ENCODE data around the gene C19orf81. TPM values are rescaled to one million over a fixed set of nuclear protein-coding genes. Genes with fewer than 3 reads are reported as not detected.

C19orf81 gene
- total and polyA plus RNA-seq, 2 of the 4 experiments (the other 2 are of a cell fraction) = 0.31 TPM; not detected in 1

GRCh38 chr19:50638600-50638999, 10.6 kb upstream of the C19orf81 start:
- H3K18ac ChIP-seq (ENCODE audit: low read depth, low read length) = no peak overlapping the region
- H4K8ac ChIP-seq (ENCODE audit: low read depth in 2 of 2, low read length in 2 of 2) = no peak overlapping the region
- H3K27ac ChIP-seq (ENCODE audit: insufficient read depth, low read length) = no peak overlapping the region
- H3K56ac ChIP-seq (ENCODE audit: extremely low read depth, insufficient read depth, low read length) = no peak overlapping the region
- H3K27me3 ChIP-seq (ENCODE audit: control insufficient read depth, insufficient read depth, low read length) = peaks cover 34% of the 10 kb centered on the region
- no peak overlapping the region for H2AK9ac ChIP-seq (replicated peaks; ENCODE audit: low read depth, low read length, poor library complexity)
- no peak overlapping the region for H2BK5ac ChIP-seq (ENCODE audit: low read depth, low read length, poor library complexity, severe bottlenecking)
- no peak overlapping the region for H2BK20ac ChIP-seq (ENCODE audit: low read depth, low read length)
- WGBS, 2 experiments (ENCODE audit: extremely low coverage in 2 of 2, insufficient read length in 1 of 2) = 43% methylated on average over 9 of the region's 10 CpGs; no CpG with 5 or more reads in 1 of the 2 experiments
- H3K4me3 ChIP-seq (ENCODE audit: insufficient read depth, low read depth, low read length) = no peak overlapping the region
- H2AK5ac ChIP-seq (ENCODE audit: low read depth, low read length) = no peak overlapping the region
- in situ Hi-C loops (cut with MboI; ENCODE audit: low sequenced_read_pairs) (no loop called here), dilution Hi-C loops (cut with HindIII; ENCODE audit: low sequenced_read_pairs, unreplicated experiment) (no loop called here), intact Hi-C loops (cut with micrococcal nuclease) (no loop called here)
- ChIA-PET CTCF (no interaction called here), POLR2A (ENCODE audit: unreplicated experiment) (no interaction called here)
- no peak overlapping the region for H3K14ac ChIP-seq (replicated peaks; ENCODE audit: low read depth, low read length)
- BruUV-seq (replicated peaks) = no TSS peak
- H3K9me1 ChIP-seq (ENCODE audit: insufficient read depth, low read length) = no peaks in the 10 kb centered on the region
- no peak overlapping the region for H3K4me2 ChIP-seq (ENCODE audit: low read depth, low read length)
- peaks cover 7% of the 10 kb centered on the region for H3K9me3 ChIP-seq (ENCODE audit: control insufficient read depth, insufficient read depth, low read length)
- no peak overlapping the region for H2AFZ ChIP-seq (replicated peaks; ENCODE audit: low read length, poor library complexity)
- TF ChIP-seq MAZ (IDR thresholded peaks at IDR 0.05; ENCODE audit: borderline replicate concordance, low read depth, low read length) = no peak
- TF ChIP-seq POLR2A (IDR thresholded peaks at IDR 0.05; ENCODE audit: low read depth, low read length) = no peak
- TF ChIP-seq BHLHE40 (IDR thresholded peaks at IDR 0.05; ENCODE audit: low read depth, low read length) = no peak
- no peak for TF ChIP-seq ELK1 (IDR thresholded peaks at IDR 0.05; ENCODE audit: borderline replicate concordance, low read depth, low read length)
- no peak for TF ChIP-seq RCOR1 (IDR thresholded peaks at IDR 0.05; ENCODE audit: insufficient replicate concordance, low read length)
- no peak for TF ChIP-seq RFX5 (IDR thresholded peaks at IDR 0.05; ENCODE audit: low read depth, low read length)
- no peak for TF ChIP-seq CTCF (conservative IDR thresholded peaks at IDR 0.05; ENCODE audit: low read depth, low read length)
- TF ChIP-seq NFE2L2 (IDR thresholded peaks at IDR 0.05; ENCODE audit: low read depth, low read length) = no peak
- DNase-seq (no peak), ATAC-seq (ENCODE audit: low read depth) (no peak)
- no peak overlapping the region for H2BK120ac ChIP-seq (ENCODE audit: low read depth, low read length)
- no peaks in the 10 kb centered on the region for H3K79me1 ChIP-seq (ENCODE audit: low read depth in 1 of 2, low read length in 2 of 2)
- H4K91ac ChIP-seq (ENCODE audit: insufficient read depth, low read depth, low read length) = no peak overlapping the region
- no peaks in the 10 kb centered on the region for H4K20me1 ChIP-seq (ENCODE audit: insufficient read depth, low read length)
- no peak overlapping the region for H2BK15ac ChIP-seq (ENCODE audit: low read depth, low read length)
- no peak overlapping the region for H3K23ac ChIP-seq (ENCODE audit: low read depth, low read length)
- no peaks in the 10 kb centered on the region for H3K36me3 ChIP-seq (ENCODE audit: control insufficient read depth, insufficient read depth, low read length)
- H3K4me1 ChIP-seq (ENCODE audit: control insufficient read depth, insufficient read depth, low read length) = no peaks in the 10 kb centered on the region
- H3K9ac ChIP-seq (ENCODE audit: low read depth, low read length) = no peak overlapping the region
- H3K4ac ChIP-seq (ENCODE audit: low read depth, low read length) = no peak overlapping the region
- no peak overlapping the region for H4K5ac ChIP-seq (ENCODE audit: low read depth, low read length)
